Brain pericyte (primary cell): ENCODE results near the gene C10orf71.

Experiments
- DNase-seq: peaks from one replicate; pipeline ENCODE4 v3.0.0-alpha.2; 2012; ENCODE audit warnings: low read depth, low spot score

The C10orf71 gene

DNA sequence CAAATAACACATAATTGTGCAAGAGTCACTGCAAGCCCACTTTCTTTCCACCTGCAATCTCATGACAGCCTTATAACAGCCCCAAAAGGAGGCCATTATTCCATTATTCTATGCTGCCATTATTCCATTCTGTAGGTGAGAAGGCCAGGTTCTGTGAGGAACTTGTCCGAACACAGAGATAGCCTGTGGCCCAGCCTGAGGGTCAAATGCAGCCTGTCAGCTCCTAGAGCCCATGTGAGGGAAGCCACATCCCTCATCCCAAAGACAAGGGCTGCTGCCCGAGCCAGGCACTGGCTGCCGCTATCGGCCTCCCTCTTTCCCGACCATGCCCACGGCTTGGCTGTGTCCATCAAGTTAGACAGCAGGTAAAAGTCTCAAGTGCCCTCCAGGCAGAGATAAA, 24.1 kb upstream of the C10orf71 start:
- DNase-seq, result no peak

DNA sequence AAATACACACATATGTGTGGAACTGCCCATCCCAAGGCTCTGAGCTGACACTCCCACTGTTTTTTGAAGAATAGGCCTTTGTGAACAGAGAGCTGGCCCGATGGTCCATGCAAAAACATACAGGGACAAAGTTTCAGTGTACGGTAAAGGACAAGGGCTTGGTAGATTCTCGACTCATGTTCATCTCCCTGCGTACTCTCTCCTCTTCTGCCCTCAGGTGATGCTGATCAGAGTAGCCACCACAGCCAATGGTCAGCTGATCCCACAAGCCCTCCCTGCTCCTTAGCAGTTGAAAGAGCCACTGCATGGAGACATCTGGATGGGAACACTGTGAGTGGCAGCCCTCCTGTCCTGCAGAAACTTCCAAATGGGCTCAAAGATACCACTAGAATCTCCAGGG, 23.1 kb upstream of the C10orf71 start:
- no peak for DNase-seq

DNA sequence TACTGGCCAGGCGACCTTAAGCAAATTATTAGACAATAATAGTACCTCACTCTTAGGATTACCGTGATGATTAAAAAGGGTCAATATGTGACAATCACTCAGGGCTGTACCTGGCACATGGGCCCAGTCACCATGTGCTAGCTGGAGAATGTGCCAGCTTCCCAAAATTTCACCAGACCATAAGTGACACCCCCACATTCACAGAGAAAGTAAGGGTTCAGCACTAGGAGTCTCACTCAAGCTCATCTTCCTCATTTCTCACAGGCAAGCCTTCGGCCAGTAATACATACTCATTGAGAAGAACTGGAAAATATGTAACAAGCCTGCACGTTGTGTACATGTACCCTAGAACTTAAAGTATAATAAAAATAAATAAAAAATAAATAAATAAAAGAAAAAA, 22.4 kb upstream of the C10orf71 start:
- DNase-seq, result no peak

DNA sequence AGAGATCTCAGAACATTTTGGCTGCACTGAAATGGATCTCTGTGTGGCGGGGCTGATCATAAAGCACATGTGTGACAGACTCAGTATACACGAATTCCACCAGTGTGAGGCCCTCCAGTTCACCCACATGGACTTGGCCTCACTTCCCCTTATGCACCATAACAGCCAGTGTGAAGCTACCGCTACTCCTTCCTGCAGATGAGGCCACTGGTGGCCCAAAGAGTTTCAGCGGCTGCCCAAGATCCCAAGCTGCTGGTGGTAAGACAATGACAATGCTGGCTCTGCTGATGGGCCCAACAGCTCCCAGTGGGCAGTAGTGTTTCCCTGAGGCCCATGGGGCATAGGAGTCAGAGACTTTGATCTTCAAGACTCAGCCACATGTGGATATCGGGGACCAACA, 21.0 kb upstream of the C10orf71 start:
- no peak for DNase-seq

DNA sequence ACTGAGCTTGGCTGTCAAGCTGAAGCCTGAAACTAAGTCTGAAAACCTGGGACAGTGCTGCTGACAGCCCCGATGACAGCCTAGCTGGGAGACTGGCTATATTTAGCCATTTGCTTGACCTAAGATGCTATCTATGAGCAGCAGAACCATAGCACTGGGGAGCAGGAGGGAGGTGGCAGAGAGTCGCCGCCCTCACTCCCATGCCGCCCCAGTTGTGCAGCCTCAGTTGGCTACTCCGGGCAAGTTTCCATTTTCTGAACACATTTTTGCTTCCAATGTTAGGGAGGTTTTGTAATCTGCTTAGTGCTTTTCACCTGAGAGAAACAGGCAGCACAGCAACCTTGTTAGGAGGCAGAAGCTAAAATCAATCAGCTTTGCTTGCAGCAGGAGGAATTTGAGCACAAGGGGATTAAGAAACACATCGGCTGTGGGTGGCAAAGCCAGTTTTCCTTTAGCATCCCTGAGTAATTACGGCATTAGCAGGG, 20.4 kb upstream of the C10orf71 start:
- DNase-seq, result no peak

DNA sequence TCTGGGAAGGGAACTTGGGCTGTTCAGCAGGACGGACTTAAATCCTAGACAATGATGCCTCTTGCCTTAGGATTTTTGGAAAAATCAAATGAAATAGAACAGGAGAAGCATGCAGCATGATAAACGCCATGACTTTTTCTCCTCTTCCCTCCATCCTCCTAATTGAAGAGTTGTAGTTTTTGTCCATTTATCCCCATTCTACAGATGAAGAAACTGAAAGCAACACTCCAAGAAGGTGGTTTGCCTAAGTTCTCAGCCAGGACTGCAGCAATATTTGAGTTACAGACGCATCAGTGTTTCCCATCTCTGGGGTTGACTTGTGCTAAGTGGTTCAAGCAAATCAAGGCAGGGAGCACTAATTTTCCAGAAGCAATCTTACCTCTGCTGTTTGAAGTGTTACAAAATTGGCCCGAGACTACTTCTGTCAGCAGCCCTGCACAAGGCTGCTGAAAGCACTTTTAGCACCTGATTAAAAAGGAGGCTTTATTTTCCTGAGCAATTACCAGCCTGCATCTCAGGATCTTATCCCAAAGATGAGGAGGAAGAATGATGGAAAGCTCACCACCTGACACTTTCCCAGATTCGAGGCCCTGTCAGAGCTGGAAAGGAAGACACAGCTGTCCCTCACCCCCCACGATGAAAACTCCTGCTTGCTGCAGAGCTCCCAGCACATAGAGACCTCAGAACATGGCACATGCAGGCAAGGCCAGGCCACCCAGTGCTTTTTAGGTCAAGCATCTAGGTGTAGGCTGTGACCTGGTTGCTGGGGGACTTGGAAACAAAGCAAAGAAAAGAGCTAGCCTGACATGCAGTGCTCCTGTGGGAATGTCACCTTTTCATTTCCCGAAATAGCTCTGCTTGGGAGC, 19.7 kb upstream of the C10orf71 start:
- DNase-seq, result no peak

DNA sequence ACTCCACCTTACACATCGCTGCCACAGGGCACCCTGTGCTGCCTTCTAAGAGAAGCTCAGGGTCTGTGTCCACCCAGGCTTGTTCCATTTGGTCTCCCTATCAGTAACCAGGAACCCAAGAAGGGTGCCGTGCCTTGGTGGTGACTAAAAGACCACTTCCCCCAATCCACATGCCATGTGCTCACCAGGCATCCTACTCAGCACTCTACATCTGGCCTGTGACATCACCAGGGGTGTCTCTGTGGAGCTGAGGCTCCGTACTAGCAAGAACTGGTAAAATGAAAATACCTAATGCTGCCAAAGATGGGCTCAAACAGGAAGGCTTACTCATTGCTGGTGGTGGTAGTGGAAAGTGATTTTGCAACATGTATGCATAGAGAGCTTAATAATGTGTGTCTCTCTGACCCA, 19.0 kb upstream of the C10orf71 start:
- DNase-seq, result no peak

DNA sequence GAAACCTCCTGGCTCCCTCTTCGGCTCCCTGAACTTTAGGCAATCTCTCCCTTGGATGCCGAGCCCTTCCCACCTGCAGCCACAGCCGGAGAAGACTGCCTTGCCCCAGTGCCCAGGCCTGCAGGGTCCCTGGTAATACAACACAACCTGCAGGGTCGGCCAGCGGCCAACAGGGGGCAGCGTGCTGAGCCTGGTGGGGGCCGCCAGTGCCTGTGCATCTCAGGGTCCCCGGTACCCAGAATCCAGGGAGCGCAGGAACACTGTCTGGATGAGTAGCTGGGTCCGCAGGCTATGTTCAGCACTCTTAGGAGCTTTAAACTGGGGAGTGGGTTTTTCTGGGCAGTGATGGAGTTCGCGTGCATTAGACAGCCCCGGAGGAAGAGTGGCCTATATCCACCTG, 17.5 kb upstream of the C10orf71 start:
- no peak for DNase-seq

DNA sequence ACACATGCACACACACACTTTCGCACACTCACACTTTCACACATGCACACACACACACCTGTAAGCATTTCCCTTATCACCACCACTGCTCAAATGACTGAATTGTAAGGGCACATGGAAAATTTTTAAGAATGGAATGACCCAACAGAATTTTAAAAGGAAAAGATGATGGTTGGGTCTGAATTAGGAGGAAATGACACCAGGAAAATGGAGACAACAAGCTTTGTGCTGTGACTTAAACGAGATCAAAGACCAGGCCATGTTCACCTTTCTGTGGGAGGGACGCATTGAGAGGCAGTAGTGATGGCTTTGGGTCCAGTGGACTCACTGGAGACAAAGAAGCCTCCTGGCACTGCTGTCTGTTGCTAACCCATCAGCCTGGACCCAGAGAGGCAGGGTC, 16.7 kb upstream of the C10orf71 start:
- DNase-seq, result no peak

DNA sequence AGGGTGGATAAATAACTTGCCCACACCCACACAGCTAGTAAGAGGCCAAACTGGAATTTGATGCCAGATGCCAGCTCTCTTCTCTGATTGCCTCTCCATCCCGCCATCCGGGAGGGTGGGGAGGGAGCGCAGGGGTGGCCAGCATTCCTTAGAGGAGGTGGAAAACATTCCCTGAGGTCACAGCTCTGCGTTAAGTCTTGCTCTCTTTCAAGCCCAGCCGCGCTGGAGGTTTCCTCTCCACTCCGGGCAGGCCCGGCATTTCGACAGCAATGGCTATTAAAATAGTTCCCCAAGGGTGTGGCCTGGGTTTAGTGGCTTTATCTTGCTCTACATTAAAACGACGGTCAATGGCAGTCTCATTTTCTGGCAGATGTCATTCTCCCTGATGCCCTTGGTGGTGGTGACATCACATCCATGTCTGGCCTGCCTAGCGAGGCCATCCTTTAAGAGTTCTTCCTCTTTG, 16.1 kb upstream of the C10orf71 start:
- DNase-seq, result no peak

DNA sequence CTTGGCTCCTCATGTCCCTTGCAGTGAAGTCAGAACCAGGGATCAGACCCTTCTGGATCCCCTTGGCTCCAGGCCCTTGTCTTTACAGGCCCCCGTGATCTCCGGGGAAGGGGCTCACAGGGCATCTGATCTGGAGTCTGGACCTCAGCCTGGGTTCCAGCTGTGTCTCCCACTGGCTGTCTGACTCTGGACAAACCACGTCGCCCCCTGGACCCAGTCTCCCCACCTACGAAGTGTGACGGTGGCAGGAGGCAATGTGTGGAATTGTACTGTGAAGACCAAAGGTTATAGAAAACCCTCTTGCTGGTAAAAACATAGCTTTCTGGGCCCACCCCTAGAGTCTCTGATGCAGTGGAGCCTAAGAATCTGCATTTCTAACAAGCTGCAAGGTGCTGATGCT, 15.5 kb upstream of the C10orf71 start:
- DNase-seq, result no peak

DNA sequence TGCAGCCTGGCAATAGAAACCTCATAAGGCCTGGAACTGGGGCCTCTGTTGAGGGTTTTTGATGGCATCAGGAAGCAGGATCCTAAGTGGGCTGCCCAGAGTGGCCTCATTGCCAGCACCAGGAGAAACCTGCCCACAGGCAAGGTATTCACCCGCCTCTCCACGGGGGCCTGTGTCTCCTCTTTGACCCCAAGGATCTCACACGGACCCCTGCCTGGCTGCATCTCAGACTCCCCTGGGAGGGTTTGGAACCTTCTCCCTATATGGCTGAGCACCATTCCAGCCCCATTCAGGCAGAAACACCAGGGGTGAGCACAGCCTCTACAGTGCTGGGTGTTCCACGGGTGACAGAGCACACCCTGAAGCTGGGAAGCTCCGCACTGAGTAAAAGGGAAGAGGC, 14.6 kb upstream of the C10orf71 start:
- DNase-seq, result no peak

DNA sequence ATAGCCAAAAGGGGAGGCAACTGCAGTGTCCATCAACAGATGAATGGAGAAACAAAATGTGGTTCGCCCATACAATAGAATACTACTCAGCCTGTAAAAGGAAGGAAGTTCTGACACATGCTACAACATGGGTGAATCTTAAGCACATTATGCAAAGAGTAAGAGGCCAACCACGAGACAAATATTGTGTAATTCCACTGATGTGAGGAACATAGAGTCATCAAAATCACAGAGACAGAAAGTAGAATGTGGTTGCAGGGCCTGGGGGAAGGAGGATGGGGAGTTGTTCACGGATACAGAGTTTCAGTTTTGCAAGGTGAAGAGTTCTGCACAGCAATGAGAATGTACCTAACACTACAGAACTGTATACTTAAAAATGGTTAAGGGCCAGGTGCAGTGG, 13.7 kb upstream of the C10orf71 start:
- DNase-seq, result no peak

DNA sequence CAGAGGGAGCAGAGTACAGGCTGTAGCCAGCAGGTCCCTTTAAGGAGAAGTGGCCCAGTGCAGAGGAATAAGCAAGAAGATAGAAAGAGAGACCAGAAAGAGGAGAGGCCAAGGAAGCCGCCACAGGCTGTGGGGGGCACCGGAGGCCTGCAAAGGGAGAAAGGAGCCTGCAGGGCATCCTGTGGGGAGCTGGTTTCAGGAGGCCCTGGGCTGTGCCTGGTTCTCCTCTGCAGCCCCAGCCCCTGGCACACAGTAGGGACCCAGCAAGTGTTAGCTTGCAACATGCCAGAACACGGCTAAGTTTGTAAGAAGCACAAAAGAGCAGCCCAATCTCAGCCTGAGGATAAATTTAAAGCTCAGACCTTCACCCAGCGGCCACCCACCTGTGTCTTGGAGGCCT, 12.3 kb upstream of the C10orf71 start:
- no peak for DNase-seq

DNA sequence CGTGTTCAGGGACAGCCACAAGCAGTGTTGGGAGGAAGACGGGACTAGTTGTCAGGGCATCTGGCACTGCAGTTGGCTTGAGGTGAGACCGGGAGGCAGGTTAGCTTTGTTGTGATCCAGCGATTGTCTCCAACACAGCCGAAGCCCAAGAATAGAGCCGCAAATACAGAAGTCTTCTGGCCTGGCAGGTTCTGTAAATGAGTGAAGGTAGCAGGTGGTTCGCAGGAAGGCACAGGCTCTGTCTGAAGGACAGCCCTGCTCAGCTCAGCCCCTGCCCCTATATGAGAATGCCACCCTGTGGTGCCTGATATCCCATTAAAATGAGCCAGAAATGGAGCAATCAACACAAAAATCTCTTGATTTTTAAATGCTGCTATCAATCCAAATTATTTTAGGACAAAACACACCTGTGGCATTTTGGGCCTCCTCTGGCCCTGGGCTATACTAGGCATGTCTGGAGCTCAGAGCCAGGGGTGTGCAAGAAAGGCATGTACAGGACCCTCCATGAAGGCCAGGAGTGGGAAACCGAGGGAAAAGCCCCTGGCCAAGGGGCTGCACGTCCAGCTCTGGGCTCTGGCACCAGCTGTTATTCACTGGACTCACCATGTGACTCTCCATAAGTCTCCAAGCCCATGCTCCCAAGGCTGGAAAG, 11.2 kb upstream of the C10orf71 start:
- DNase-seq, result no peak

DNA sequence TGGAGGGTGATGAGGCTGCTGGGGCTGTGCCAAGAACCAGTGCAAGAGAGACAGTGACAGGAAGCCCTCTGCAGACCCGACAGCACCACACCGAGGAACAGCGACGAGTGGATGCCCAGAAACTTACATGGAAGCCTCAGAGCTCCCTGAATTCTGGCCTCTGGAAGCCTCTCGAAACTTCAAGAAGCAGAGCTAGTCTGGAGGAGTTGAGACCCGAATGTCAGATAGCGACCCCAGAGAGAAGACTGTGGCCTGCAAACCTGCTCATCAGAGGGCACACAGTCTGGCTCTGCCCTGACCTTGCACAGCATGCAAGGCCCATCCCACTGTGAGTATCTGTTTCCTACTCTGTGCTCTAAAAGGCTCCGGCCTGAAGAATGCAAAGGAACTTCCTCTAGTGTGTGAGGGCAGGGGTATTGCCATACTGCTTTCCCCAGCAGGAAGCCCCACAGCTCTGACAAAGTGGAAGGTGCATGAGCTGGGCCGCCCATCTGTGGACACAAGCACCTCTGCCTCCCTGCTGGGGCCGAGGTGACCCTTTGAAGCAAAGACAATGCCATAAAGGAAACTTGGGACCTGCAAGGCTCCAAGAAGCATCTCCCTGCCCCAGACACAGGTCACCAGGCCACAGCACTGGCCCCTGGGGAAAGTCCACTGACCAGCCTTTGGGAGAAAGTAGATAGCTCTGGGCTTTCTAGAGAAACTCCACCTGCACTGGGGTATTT, 10.5 kb upstream of the C10orf71 start:
- DNase-seq, result no peak

DNA sequence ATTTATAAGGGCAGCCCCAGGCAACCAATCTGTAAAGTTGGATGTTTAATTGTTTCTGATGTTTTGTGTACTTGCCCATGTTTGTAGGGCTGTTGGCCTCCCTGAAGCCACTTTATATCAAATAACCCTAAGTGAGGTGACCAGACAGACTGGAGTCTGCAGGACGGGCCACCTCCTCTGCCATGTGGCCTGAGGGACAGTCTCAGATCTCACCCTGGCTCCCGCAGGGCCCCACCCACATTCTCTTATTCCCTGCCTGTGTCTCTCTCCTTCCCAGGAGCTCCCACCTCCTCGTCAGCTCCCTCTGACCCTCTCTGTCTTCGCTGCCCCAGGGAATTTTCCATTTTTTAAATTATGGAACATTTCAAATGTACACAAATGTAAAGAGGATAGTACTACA, 9.5 kb upstream of the C10orf71 start:
- no peak for DNase-seq

DNA sequence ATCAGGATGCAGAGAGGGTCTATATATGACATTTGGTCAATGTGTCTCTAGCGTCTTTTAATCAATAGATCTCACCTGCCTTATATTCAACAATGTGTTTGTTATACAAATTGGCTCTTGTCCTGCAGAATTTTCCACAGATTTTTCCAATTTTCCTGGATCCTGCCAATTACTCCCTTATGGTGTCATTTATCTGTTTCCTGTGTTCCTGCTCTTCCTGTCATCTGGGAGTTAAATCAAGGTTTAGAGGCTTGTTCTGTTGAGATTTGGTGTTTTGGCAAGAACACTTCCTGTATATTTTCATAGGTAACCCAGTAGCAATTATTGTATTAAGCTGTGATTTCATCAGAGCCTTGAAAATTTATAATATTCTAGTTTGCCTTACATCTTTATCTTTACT, 8.8 kb upstream of the C10orf71 start:
- DNase-seq, result no peak

DNA sequence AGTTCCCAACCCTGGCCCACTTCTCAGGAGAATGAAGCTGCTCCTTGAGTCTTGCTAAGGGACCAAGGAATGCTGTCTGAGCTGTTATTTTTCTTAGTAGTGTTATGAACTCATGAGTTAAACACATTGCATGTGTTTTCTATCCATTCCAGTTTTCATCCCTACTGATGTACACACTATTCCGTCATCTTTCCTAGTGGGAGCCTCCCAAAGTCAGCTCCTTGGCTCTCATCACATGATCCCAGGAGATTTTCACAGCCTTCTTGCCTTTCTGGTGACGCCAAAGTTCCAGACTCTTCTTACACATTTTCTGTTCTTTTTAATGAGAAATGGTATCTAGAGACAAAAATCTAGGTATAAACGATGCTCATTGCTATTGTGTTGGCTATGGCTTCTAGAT, 8.4 kb upstream of the C10orf71 start:
- DNase-seq, result no peak

DNA sequence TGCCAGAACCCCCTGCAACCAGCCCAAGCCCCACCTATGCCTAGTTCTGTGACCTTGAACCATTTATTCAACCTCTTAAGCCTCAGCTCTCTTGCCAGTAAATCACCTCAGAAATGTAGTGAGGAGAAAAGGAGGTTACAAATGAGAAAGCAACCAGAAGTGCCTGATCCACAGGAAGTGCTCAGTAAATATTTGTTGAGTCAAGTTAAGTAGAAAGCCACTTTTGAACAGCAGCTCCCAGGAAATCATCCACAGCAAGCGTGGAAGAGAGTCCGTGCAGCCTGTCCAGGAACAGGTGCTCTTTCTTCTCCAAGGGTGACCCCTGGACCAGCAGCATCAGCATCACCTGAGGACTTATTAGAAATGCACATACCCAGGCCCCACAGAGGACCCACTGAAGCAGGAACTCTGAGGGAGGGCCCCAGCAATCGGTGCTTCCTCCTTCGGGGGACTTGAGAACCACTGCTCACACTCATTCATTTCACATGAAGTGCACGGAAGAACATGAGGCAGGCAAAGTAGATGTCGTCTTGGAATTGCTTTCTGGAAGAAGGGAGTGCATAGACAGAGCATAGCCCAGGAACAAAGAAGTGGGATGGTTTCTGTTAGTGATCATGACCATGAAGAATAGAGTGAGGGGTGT, 6.3 kb upstream of the C10orf71 start:
- no peak for DNase-seq

DNA sequence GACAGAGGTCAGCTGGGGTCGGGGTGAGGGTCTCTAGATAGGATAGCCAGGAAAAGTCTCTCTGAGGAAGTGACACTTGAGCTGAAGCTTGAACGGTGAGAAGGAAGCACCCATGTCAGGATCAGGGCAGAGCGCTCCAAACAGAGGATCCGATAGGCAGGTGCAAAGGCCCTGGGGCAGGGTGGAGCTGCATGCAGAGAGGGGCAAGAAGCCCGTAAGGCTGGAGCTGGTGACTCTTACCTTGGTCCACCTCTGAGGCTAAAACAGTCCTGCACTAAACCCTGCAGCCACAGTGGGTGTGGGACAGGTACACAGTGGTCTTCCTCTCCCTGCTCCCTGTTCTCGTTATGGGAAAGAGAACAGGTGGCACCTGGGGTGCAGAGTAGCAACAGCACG, 5.8 kb upstream of the C10orf71 start:
- no peak for DNase-seq

DNA sequence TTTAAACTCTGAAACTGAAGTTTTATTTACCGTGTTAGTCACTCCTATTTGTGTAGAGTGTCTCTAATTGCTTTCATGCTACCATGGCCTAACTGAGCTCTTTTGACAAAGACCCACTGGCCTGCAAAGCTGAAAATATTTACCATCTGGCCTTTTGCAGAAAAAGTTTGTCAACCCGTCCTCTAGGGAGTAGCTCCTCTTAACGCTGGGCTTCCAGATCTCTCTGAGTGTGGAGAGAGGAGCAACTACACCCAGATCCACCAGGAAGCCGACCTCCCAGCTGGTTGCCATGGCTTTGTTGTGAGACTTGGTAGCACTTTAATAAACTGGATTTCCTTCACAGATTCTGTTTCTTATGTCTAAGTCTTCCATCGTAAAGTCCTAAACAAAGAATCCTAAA, 4.2 kb upstream of the C10orf71 start:
- DNase-seq, result no peak
